ENCODE results near the gene NCAM1.
"Not testable (repeated sequence)": the region's sequence is repeated elsewhere in the genome, so short reads cannot be mapped to it uniquely, and the experiment has no call there.

The NCAM1 gene

GRCh38 chr11:113023986-113024385 is 62.8 kb downstream of the NCAM1 start:
- H3K4me1 ChIP-seq (ENCODE audit: insufficient read depth, low read length), result peaks cover 9% of the 10 kb centered on the region

GRCh38 chr11:113026778-113027177 is 65.6 kb downstream of the NCAM1 start:
- Histone ChIP-seq H3K27ac (ENCODE audit: low read depth, low read length) (no peak overlapping the region), H3K4me1 (ENCODE audit: insufficient read depth, low read length) (peaks cover 9% of the 10 kb centered on the region), H3K27me3 (ENCODE audit: control insufficient read depth in 1 of 2, insufficient read depth in 2 of 2, low read length in 2 of 2) (no peaks in the 10 kb centered on the region), H3K36me3 (ENCODE audit: insufficient read depth, low read length) (no peaks in the 10 kb centered on the region), H3K9me3 (ENCODE audit: low read length) (no peaks in the 10 kb centered on the region), H3K4me3 (ENCODE audit: low read depth in 1 of 2, low read length in 2 of 2) (no peak overlapping the region), H3K9ac (ENCODE audit: low read length) (no peak overlapping the region)

More at GRCh38 chr11:113023986-113024385, 62.8 kb downstream of the NCAM1 start:
- H3K27ac ChIP-seq (ENCODE audit: low read depth, low read length), result no peak overlapping the region
- no peak overlapping the region for H3K4me3 ChIP-seq (ENCODE audit: low read depth in 1 of 2, low read length in 2 of 2)
- no peaks in the 10 kb centered on the region for H3K9me3 ChIP-seq (ENCODE audit: low read length)
- no peak overlapping the region for H3K9ac ChIP-seq (ENCODE audit: low read length)
- H3K27me3 ChIP-seq (ENCODE audit: control insufficient read depth in 1 of 2, insufficient read depth in 2 of 2, low read length in 2 of 2), result no peaks in the 10 kb centered on the region
- no peaks in the 10 kb centered on the region for H3K36me3 ChIP-seq (ENCODE audit: insufficient read depth, low read length)

GRCh38 chr11:113034576-113034975 is 73.4 kb downstream of the NCAM1 start:
- Histone ChIP-seq H3K4me1 (ENCODE audit: insufficient read depth, low read length) (no peaks in the 10 kb centered on the region), H3K27me3 (ENCODE audit: control insufficient read depth in 1 of 2, insufficient read depth in 2 of 2, low read length in 2 of 2) (no peaks in the 10 kb centered on the region), H3K36me3 (ENCODE audit: insufficient read depth, low read length) (no peaks in the 10 kb centered on the region), H3K4me3 (ENCODE audit: low read depth in 1 of 2, low read length in 2 of 2) (no peak overlapping the region), H3K9me3 (ENCODE audit: low read length) (no peaks in the 10 kb centered on the region), H3K27ac (ENCODE audit: low read depth, low read length) (no peak overlapping the region), H3K9ac (ENCODE audit: low read length) (no peak overlapping the region)

DNA sequence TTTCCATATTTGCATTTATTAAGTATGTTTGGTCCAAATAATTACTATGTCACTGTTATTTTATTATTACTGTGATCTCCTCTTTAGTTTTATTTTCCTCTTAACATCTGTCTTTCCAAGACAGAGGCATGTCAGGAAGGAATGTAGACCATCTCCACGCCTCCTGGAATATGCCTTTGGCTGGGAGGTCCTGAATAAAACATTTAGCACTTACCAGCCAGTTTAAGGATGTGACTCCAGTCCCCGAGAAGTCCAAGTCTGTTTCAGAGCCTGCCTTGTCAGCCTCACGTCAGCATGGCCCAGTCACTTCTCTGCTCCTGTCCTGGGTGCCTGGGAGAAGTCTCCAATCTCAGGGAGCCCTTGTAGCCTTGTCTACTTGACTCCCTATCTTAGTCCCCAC is 74.5 kb downstream of the NCAM1 start:
- no peak overlapping the region for H3K9ac ChIP-seq (ENCODE audit: low read length)
- no peak overlapping the region for H3K4me3 ChIP-seq (ENCODE audit: low read depth in 1 of 2, low read length in 2 of 2)
- no peaks in the 10 kb centered on the region for H3K36me3 ChIP-seq (ENCODE audit: insufficient read depth, low read length)
- no peak overlapping the region for H3K27ac ChIP-seq (ENCODE audit: low read depth, low read length)
- no peaks in the 10 kb centered on the region for H3K4me1 ChIP-seq (ENCODE audit: insufficient read depth, low read length)
- H3K9me3 ChIP-seq (ENCODE audit: low read length), result no peaks in the 10 kb centered on the region
- no peaks in the 10 kb centered on the region for H3K27me3 ChIP-seq (ENCODE audit: control insufficient read depth in 1 of 2, insufficient read depth in 2 of 2, low read length in 2 of 2)

GRCh38 chr11:113043698-113044097 is 82.5 kb downstream of the NCAM1 start:
- no peaks in the 10 kb centered on the region for H3K27me3 ChIP-seq (ENCODE audit: control insufficient read depth in 1 of 2, insufficient read depth in 2 of 2, low read length in 2 of 2)
- H3K4me3 ChIP-seq (ENCODE audit: low read depth in 1 of 2, low read length in 2 of 2), result no peak overlapping the region
- no peaks in the 10 kb centered on the region for H3K9me3 ChIP-seq (ENCODE audit: low read length)
- no peaks in the 10 kb centered on the region for H3K4me1 ChIP-seq (ENCODE audit: insufficient read depth, low read length)
- no peak overlapping the region for H3K27ac ChIP-seq (ENCODE audit: low read depth, low read length)
- H3K9ac ChIP-seq (ENCODE audit: low read length), result no peak overlapping the region
- no peaks in the 10 kb centered on the region for H3K36me3 ChIP-seq (ENCODE audit: insufficient read depth, low read length)

DNA sequence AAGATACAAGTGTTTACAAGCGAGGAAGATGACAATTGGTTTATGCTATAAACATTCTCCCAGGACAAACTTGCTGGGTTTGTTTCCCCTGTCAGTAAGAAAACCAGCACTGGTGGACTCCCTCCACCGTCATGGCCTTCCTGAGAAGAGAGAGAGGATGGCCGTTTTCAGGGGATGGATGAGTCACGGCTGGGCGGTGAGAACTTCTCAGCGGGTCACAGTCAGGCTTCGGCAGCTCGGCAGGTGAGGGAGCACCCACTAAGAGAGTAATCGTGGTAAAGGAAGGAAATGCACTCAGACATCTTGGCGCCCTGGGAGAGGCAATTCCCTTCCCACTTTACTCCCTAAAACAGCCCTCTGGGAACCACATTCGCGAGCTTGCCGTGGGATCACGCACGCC is 83.9 kb downstream of the NCAM1 start:
- Histone ChIP-seq H3K27me3 (ENCODE audit: control insufficient read depth in 1 of 2, insufficient read depth in 2 of 2, low read length in 2 of 2) (no peaks in the 10 kb centered on the region), H3K9ac (ENCODE audit: low read length) (no peak overlapping the region), H3K4me1 (ENCODE audit: insufficient read depth, low read length) (no peaks in the 10 kb centered on the region), H3K9me3 (ENCODE audit: low read length) (no peaks in the 10 kb centered on the region), H3K27ac (ENCODE audit: low read depth, low read length) (no peak overlapping the region), H3K4me3 (ENCODE audit: low read depth in 1 of 2, low read length in 2 of 2) (no peak overlapping the region), H3K36me3 (ENCODE audit: insufficient read depth, low read length) (no peaks in the 10 kb centered on the region)

DNA sequence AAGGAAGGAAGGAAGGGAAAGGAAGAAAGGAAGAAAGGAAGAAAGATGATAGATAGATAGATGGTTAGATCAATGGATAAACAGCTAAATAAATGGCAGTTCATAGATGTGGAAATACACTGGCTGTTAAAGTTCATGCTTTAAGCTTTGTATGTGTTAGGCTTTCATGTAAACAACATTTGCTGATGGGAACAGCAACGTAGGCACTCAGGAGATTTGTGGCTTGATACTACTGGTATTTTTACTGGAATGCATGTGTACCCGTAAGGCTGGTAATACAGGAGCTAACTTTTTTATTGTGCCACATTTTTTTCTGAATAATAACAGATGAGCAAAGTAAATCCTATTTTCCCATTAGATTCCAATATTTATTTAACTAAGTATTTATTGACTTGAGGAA is 85.6 kb downstream of the NCAM1 start:
- Histone ChIP-seq H3K9ac (ENCODE audit: low read length) (no peak overlapping the region), H3K27me3 (ENCODE audit: control insufficient read depth in 1 of 2, insufficient read depth in 2 of 2, low read length in 2 of 2) (no peaks in the 10 kb centered on the region), H3K27ac (ENCODE audit: low read depth, low read length) (no peak overlapping the region), H3K36me3 (ENCODE audit: insufficient read depth, low read length) (no peaks in the 10 kb centered on the region), H3K4me1 (ENCODE audit: insufficient read depth, low read length) (no peaks in the 10 kb centered on the region), H3K4me3 (ENCODE audit: low read depth in 1 of 2, low read length in 2 of 2) (no peak overlapping the region), H3K9me3 (ENCODE audit: low read length) (no peaks in the 10 kb centered on the region)

GRCh38 chr11:113048820-113049768 is 87.9 kb downstream of the NCAM1 start:
- Histone ChIP-seq H3K9me3 (ENCODE audit: low read length) (no peaks in the 10 kb centered on the region), H3K36me3 (ENCODE audit: insufficient read depth, low read length) (no peaks in the 10 kb centered on the region), H3K27me3 (ENCODE audit: control insufficient read depth in 1 of 2, insufficient read depth in 2 of 2, low read length in 2 of 2) (no peaks in the 10 kb centered on the region), H3K4me1 (ENCODE audit: insufficient read depth, low read length) (no peaks in the 10 kb centered on the region), H3K4me3 (ENCODE audit: low read depth in 1 of 2, low read length in 2 of 2) (no peak overlapping the region), H3K27ac (ENCODE audit: low read depth, low read length) (no peak overlapping the region), H3K9ac (ENCODE audit: low read length) (no peak overlapping the region)

GRCh38 chr11:113053042-113053441 is 91.8 kb downstream of the NCAM1 start:
- H3K4me3 ChIP-seq (ENCODE audit: low read depth in 1 of 2, low read length in 2 of 2); H3K9ac ChIP-seq (ENCODE audit: low read length); H3K36me3 ChIP-seq (ENCODE audit: insufficient read depth, low read length); H3K9me3 ChIP-seq (ENCODE audit: low read length); H3K4me1 ChIP-seq (ENCODE audit: insufficient read depth, low read length); H3K27ac ChIP-seq (ENCODE audit: low read depth, low read length); H3K27me3 ChIP-seq (ENCODE audit: control insufficient read depth in 1 of 2, insufficient read depth in 2 of 2, low read length in 2 of 2): not testable (repeated sequence)

GRCh38 chr11:113057038-113057437 is 95.8 kb downstream of the NCAM1 start:
- Histone ChIP-seq H3K9me3 (ENCODE audit: low read length) (no peaks in the 10 kb centered on the region), H3K27ac (ENCODE audit: low read depth, low read length) (no peak overlapping the region), H3K27me3 (ENCODE audit: control insufficient read depth in 1 of 2, insufficient read depth in 2 of 2, low read length in 2 of 2) (no peaks in the 10 kb centered on the region)

GRCh38 chr11:113059548-113059947 is 98.3 kb downstream of the NCAM1 start:
- Histone ChIP-seq H3K4me1 (ENCODE audit: insufficient read depth, low read length) (no peaks in the 10 kb centered on the region), H3K9ac (ENCODE audit: low read length) (no peak overlapping the region), H3K27me3 (ENCODE audit: control insufficient read depth in 1 of 2, insufficient read depth in 2 of 2, low read length in 2 of 2) (no peaks in the 10 kb centered on the region), H3K27ac (ENCODE audit: low read depth, low read length) (no peak overlapping the region), H3K9me3 (ENCODE audit: low read length) (no peaks in the 10 kb centered on the region), H3K4me3 (ENCODE audit: low read depth in 1 of 2, low read length in 2 of 2) (no peak overlapping the region), H3K36me3 (ENCODE audit: insufficient read depth, low read length) (no peaks in the 10 kb centered on the region)

More at GRCh38 chr11:113057038-113057437, 95.8 kb downstream of the NCAM1 start:
- Histone ChIP-seq H3K36me3 (ENCODE audit: insufficient read depth, low read length) (no peaks in the 10 kb centered on the region), H3K9ac (ENCODE audit: low read length) (no peak overlapping the region), H3K4me1 (ENCODE audit: insufficient read depth, low read length) (no peaks in the 10 kb centered on the region), H3K4me3 (ENCODE audit: low read depth in 1 of 2, low read length in 2 of 2) (no peak overlapping the region)

- Histone ChIP-seq H3K4me3 (ENCODE audit: low read depth in 1 of 2, low read length in 2 of 2) (no peak overlapping the region), H3K9me3 (ENCODE audit: low read length) (no peaks in the 10 kb centered on the region), H3K27me3 (ENCODE audit: control insufficient read depth in 1 of 2, insufficient read depth in 2 of 2, low read length in 2 of 2) (no peaks in the 10 kb centered on the region), H3K4me1 (ENCODE audit: insufficient read depth, low read length) (no peaks in the 10 kb centered on the region), H3K27ac (ENCODE audit: low read depth, low read length) (no peak overlapping the region), H3K36me3 (ENCODE audit: insufficient read depth, low read length) (no peaks in the 10 kb centered on the region), H3K9ac (ENCODE audit: low read length) (no peak overlapping the region)
Observed at GRCh38 chr11:113065330-113065729, 104.1 kb downstream of the NCAM1 start.

Measured in muscle layer of colon (tissue), 2 donors.